Endothelial cell of umbilical vein (primary cell): Measurements from ENCODE around the gene LHX5. TPM values are rescaled to one million over a fixed set of nuclear protein-coding genes. Genes with fewer than 3 reads are reported as not detected.

Experiments
- BruUV-seq: library from RNA; stranded (reverse); fragments of 400-500 nt; replicated peaks from 2 replicates; lab custom pipeline; 2021; lab: Mats Ljungman, UMichigan
- CTCF ChIA-PET: fragments of 300-600, 350-600 bp; sonication (Branson Sonifier 250); formaldehyde crosslinking; loops from one replicate; lab custom pipeline; 2021; ENCODE audit warnings: antibody characterized with exemption, inconsistent platforms; lab: Charles Lee
- POLR2A ChIA-PET: fragments of 300-600, 350-600 bp; sonication (Branson Sonifier 250); formaldehyde crosslinking; loops from one replicate; lab custom pipeline; 2021; ENCODE audit warnings: antibody characterized with exemption, inconsistent platforms; lab: Charles Lee
- DNase-seq: peaks from one replicate; pipeline ENCODE4 v3.0.0-alpha.2; 2011; ENCODE audit warnings: low read depth, low spot score
- FAIRE-seq: peaks from 2 replicates; lab custom pipeline; 2011; peaks lifted over from hg19 to GRCh38; lab: Jason Lieb, UNC
- H2AFZ ChIP-seq: 2 replicates; pipeline ENCODE4 v1.6.0; 2012; ENCODE audit warnings: low read depth, low read length, control low read depth, inconsistent platforms
- H3K27ac ChIP-seq: 2 replicates; pipeline ENCODE4 v1.5.1; 2011; ENCODE audit warnings: low read depth, mild to moderate bottlenecking, control low read depth, low read length, moderate library complexity; ENCODE audit not compliant: insufficient read depth
- H3K27me3 ChIP-seq, 2 experiments: 2 replicates each; pipeline versions ENCODE4 v1.6.0 to v1.6.1; 2011; ENCODE audit warnings: low read length in 2 of 2, mixed read lengths in 1 of 2; ENCODE audit not compliant: control insufficient read depth in 2 of 2, insufficient read depth in 2 of 2
- H3K36me3 ChIP-seq, 2 experiments: 2 replicates in 1 of 2; 3 replicates in 1 of 2; pipeline ENCODE4 v1.5.1; 2011; ENCODE audit warnings: low read length in 2 of 2, mild to moderate bottlenecking in 1 of 2, moderate library complexity in 1 of 2; ENCODE audit not compliant: control insufficient read depth in 2 of 2, insufficient read depth in 2 of 2; ENCODE audit errors: extremely low read depth in 1 of 2
- H3K4me1 ChIP-seq: 3 replicates; pipeline ENCODE4 v1.5.1; 2011; ENCODE audit warnings: mild to moderate bottlenecking, low read length; ENCODE audit not compliant: control insufficient read depth, insufficient read depth; ENCODE audit errors: extremely low read depth
- H3K4me2 ChIP-seq: 2 replicates; pipeline ENCODE4 v1.6.1; 2011; ENCODE audit warnings: low read length, control low read depth, mixed read lengths; ENCODE audit not compliant: insufficient read depth
- H3K4me3 ChIP-seq, 3 experiments: fragments of 200-600 bp in 1 of 3; sonication (generic), shearing (Covaris generic) in 1 of 3; replicated peaks in 1 of 3; 2 replicates each; pipeline ENCODE4 v1.5.1; 2011 to 2016; ENCODE audit warnings: control low read depth in 3 of 3, low read length in 3 of 3, mild to moderate bottlenecking in 2 of 3, inconsistent platforms in 1 of 3, low read depth in 1 of 3, moderate library complexity in 1 of 3; ENCODE audit not compliant: insufficient read depth in 1 of 3
- H3K79me2 ChIP-seq: 2 replicates; pipeline ENCODE4 v1.6.0; 2012; ENCODE audit warnings: low read length, inconsistent platforms; ENCODE audit not compliant: control insufficient read depth, insufficient read depth
- H3K9ac ChIP-seq: replicated peaks from 2 replicates; pipeline ENCODE3; 2011; ENCODE audit warnings: low read length, control low read depth; ENCODE audit not compliant: insufficient read depth; ENCODE audit errors: extremely low read depth
- H3K9me1 ChIP-seq: replicated peaks from 3 replicates; pipeline ENCODE4 v1.6.0; 2011; ENCODE audit warnings: mild to moderate bottlenecking, low read length; ENCODE audit not compliant: control insufficient read depth, insufficient read depth; ENCODE audit errors: extremely low read depth
- H3K9me3 ChIP-seq: replicated peaks from 2 replicates; pipeline ENCODE4 v1.5.1; 2012; ENCODE audit warnings: low read length, inconsistent platforms; ENCODE audit not compliant: control insufficient read depth, insufficient read depth
- H4K20me1 ChIP-seq: replicated peaks from 2 replicates; pipeline ENCODE3; 2011; ENCODE audit warnings: mild to moderate bottlenecking, low read length; ENCODE audit not compliant: control insufficient read depth, insufficient read depth; ENCODE audit errors: extremely low read depth
- EZH2 ChIP-seq: IDR thresholded peaks from 2 replicates; pipeline ENCODE4 v1.6.1; 2012; ENCODE audit warnings: borderline replicate concordance, low read depth, mild to moderate bottlenecking, moderate library complexity, low read length, inconsistent platforms; ENCODE audit not compliant: severe bottlenecking
- GATA2 ChIP-seq: IDR thresholded peaks from 2 replicates; pipeline ENCODE4 v1.7.0; 2011; ENCODE audit warnings: low read depth, mild to moderate bottlenecking, moderate library complexity, mixed read lengths, low read length; ENCODE audit not compliant: insufficient read length, insufficient read depth
- JUN ChIP-seq: IDR thresholded peaks from 2 replicates; pipeline ENCODE4 v1.6.1; 2011; ENCODE audit warnings: borderline replicate concordance, low read depth; ENCODE audit not compliant: insufficient read length, insufficient read depth
- dilution Hi-C: fragments of 300-500 bp; cut with MboI; formaldehyde crosslinking; loops from one replicate; pipeline ENCODE4 v1.15.0; 2019; ENCODE audit warnings: low sequenced_read_pairs; ENCODE audit not compliant: extremely low pct_ligation_motif_present
- intact Hi-C: fragments of 100-400 bp; cut with micrococcal nuclease; formaldehyde crosslinking; loops from one replicate; pipeline ENCODE4 v1.10.0; 2022
- polyA plus RNA-seq, 4 experiments: library from polyadenylated mRNA; depleted of rRNA in 3 of 4; stranded (reverse) in 3 of 4; unstranded in 1 of 4; fragments of >200 nt; gene quantifications; 2 replicates each; pipeline versions ENCODE4 v1.2.1 to v1.2.3, GENCODE V29; 2011 to 2012; ENCODE audit warnings: missing spikeins in 1 of 4
- total RNA-seq: library from RNA; stranded (reverse); gene quantifications from 2 replicates; pipeline ENCODE4 v1.2.3, GENCODE V29; 2021
- TF ChIP-seq, protein P1 (sequence below), 2 donors: IDR thresholded peaks; 1 replicate in 1 of 2; 2 replicates in 1 of 2; pipeline ENCODE4 v1.5.1; 2011; ENCODE audit warnings: low read length in 2 of 2, mild to moderate bottlenecking in 2 of 2, moderate library complexity in 2 of 2, control low read depth in 1 of 2, inconsistent platforms in 1 of 2, low read depth in 1 of 2; ENCODE audit not compliant: insufficient read depth in 1 of 2; ENCODE audit errors: extremely low read depth in 1 of 2

Gene LHX5
- total and polyA plus RNA-seq, 2 donors (not counting 3 experiments of a cell fraction or from before 2014, with no cell fraction given), result not detected

DNA sequence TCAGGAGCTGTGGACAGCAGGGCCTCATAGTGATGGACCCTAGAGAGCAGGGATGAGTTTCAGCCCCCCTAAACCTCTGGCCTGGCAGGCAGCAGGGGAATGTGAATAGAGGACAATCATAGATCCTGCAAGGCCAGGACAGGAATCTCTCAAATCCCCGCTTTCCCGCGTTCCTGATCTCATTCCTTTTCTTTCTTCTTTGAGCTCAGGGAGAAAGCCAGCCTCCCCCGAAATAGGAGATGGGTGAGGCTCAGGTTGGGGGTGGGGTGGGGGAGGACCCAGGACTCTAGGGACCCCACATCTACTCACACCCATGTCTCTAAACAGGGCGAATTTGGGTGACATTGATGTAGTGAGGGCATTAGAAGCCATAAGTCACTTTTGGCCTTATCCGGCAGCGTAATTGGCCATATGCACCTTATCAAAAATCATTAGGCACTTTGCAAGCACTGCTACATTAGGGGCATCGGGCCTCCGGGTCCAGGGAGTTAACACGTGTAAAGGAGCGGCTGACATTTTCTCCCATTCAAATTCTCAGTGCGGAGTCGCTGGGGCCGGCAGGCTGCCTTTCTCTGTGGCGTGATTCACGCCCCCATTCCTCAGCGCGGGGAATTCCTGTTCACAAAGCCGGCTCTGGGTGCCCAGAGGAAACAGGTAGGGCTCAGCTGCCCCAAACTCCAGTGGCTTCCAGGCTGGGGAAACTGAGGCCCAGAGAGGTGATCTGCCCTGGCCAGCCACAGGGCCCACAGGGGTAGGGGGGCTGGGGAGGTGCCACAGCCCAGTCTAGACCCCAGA, 1.5 kb downstream of the LHX5 start:
- dilution Hi-C loops, result no loop called here
- H3K27me3 ChIP-seq, result peaks cover 90 to 98% of the 10 kb centered on the region in 2 experiments
- H4K20me1 ChIP-seq, result no peaks in the 10 kb centered on the region
- BruUV-seq, result no TSS peak
- H3K9me3 ChIP-seq, result no peaks in the 10 kb centered on the region
- no peak overlapping the region for H3K4me2 ChIP-seq
- peak; percentile 33 for TF ChIP-seq EZH2
- no peak for TF ChIP-seq GATA2
- intact Hi-C loops, result no loop called here
- ChIA-PET CTCF (interaction anchor here (1.2 to 4.4 kb wide), 3 partner anchors 8 to 45 kb away, joined by 3 to 20 read pairs (median 7); no protein-coding TSS in a partner anchor), POLR2A (interaction anchor here (0.6 kb wide), 1 partner anchor 50 kb away, joined by 4 read pairs; no protein-coding TSS in a partner anchor)
- no peak overlapping the region for H3K9ac ChIP-seq
- no peak overlapping the region for H3K4me3 ChIP-seq
- DNase-seq, result no peak
- no peaks in the 10 kb centered on the region for H3K9me1 ChIP-seq
- no peak overlapping the region for H2AFZ ChIP-seq
- no peaks in the 10 kb centered on the region for H3K79me2 ChIP-seq
- H3K36me3 ChIP-seq, result no peaks in the 10 kb centered on the region
- FAIRE-seq, result no peak
- H3K4me1 ChIP-seq, result no peaks in the 10 kb centered on the region
- no peak overlapping the region for H3K27ac ChIP-seq

DNA sequence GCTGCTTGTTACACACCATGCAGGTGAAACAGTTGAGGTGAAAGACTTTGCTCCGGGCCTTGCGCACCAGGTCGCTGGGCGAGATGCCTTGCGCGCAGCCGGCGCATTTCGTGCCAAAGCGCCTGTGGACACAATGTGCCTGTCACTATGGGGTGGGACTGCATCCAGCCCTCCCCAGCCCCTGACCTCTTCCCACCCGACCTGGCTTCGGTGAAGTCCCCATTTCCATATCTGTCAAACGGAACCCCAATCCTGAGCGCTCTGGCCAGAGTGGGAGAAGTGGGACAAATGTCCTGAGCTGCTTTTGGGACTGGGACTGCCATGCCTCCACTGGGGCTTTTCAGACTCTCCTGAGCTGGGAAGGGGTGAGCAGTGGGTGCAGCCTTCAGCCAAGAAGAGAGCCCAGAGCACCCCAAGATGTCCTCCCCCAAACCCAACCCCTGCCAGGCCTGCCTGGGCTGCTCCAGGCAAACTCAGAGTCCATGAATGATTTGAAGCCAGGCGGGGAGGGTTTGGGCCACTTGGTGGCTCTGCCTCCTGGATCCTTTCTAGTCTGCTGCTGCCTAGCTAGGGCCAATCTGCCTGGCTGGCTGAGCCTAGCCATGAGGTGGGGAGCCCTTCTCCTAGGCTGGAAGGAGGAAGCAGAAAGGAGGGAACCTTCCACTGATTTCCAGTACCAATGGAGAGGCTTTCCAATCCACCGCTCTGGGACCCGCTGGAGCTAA, 2.3 kb downstream of the LHX5 start:
- intact Hi-C loops, result no loop called here
- Histone ChIP-seq H3K27ac (no peak overlapping the region), H3K9me3 (no peaks in the 10 kb centered on the region), H3K4me3 (no peak overlapping the region), H3K9me1 (no peaks in the 10 kb centered on the region), H3K27me3 (peaks cover 90 to 98% of the 10 kb centered on the region in 2 experiments), H3K4me1 (no peaks in the 10 kb centered on the region), H3K36me3 (no peaks in the 10 kb centered on the region), H2AFZ (no peak overlapping the region), H3K9ac (no peak overlapping the region), H3K4me2 (no peak overlapping the region), H4K20me1 (no peaks in the 10 kb centered on the region), H3K79me2 (no peaks in the 10 kb centered on the region)
- dilution Hi-C loops, result no loop called here
- TF ChIP-seq, protein P1, sequence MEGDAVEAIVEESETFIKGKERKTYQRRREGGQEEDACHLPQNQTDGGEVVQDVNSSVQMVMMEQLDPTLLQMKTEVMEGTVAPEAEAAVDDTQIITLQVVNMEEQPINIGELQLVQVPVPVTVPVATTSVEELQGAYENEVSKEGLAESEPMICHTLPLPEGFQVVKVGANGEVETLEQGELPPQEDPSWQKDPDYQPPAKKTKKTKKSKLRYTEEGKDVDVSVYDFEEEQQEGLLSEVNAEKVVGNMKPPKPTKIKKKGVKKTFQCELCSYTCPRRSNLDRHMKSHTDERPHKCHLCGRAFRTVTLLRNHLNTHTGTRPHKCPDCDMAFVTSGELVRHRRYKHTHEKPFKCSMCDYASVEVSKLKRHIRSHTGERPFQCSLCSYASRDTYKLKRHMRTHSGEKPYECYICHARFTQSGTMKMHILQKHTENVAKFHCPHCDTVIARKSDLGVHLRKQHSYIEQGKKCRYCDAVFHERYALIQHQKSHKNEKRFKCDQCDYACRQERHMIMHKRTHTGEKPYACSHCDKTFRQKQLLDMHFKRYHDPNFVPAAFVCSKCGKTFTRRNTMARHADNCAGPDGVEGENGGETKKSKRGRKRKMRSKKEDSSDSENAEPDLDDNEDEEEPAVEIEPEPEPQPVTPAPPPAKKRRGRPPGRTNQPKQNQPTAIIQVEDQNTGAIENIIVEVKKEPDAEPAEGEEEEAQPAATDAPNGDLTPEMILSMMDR (IDR thresholded peaks at IDR 0.05; ENCODE audit: extremely low read depth in 1 of 2, insufficient read depth in 1 of 2, low read depth in 1 of 2, low read length in 2 of 2), result no peak
- TF ChIP-seq EZH2 (peak; percentile 31), JUN (no peak)
- no TSS peak for BruUV-seq
- DNase-seq (no peak), FAIRE-seq (no peak)
- CTCF ChIA-PET, result interaction anchor here (0.6 to 2.2 kb wide), 3 partner anchors 8 to 443 kb away, joined by 4 to 8 read pairs (median 7); no protein-coding TSS in a partner anchor
- POLR2A ChIA-PET, result interaction anchor here (0.6 kb wide), 1 partner anchor 50 kb away, joined by 4 read pairs; no protein-coding TSS in a partner anchor
